ENCODE results near the gene ALOX5.

DNA sequence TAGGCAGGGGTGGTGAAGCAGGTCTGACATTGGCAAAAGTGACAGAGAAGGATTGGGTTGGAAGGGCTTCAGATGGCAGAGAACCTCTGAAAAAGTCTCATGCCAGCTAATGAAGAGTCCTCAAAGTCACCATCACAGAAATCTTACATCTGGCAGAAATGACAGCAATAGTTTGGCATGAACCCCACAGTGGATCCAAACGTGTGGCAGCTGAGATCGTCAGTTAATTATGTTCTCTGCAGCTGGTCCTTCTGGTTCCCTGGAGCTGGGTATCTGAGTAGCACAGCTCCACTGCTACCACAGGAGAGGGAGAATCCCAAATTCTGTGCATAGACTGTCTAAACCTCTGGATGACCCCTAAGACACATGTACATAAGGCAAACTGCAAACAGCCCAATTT is 73.4 kb downstream of the ALOX5 start:
- TF ChIP-seq, protein P1, sequence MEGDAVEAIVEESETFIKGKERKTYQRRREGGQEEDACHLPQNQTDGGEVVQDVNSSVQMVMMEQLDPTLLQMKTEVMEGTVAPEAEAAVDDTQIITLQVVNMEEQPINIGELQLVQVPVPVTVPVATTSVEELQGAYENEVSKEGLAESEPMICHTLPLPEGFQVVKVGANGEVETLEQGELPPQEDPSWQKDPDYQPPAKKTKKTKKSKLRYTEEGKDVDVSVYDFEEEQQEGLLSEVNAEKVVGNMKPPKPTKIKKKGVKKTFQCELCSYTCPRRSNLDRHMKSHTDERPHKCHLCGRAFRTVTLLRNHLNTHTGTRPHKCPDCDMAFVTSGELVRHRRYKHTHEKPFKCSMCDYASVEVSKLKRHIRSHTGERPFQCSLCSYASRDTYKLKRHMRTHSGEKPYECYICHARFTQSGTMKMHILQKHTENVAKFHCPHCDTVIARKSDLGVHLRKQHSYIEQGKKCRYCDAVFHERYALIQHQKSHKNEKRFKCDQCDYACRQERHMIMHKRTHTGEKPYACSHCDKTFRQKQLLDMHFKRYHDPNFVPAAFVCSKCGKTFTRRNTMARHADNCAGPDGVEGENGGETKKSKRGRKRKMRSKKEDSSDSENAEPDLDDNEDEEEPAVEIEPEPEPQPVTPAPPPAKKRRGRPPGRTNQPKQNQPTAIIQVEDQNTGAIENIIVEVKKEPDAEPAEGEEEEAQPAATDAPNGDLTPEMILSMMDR (conservative IDR thresholded peaks at IDR 0.05; ENCODE audit: low read depth, low read length) = no peak
- no peak for TF ChIP-seq EZH2 (IDR thresholded peaks at IDR 0.05; ENCODE audit: low read length, unreplicated experiment)
